ENCODE data around the gene LSM11.

LSM11 gene

DNA sequence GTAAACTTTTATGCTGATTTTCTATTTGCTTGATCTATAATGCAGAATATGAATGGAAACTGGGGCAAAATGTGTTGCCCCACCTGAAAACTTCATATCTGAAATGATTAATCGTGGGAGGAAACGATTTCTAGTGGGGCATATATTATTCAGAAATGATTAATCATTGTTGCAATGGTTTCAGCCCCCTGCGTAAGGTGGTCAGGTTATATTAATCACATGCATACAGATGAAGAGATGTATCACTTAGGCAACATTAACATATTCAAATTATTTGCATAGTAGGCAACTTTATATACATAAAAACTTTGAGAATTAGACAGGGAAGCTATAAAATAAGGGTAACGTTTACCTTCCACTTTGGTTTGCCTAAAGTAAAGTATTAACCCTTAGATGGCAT is 49.8 kb downstream of the LSM11 start:
- Histone ChIP-seq H3K4me2 (ENCODE audit: low read length) (no peak overlapping the region), H3K9ac (ENCODE audit: low read length) (no peak overlapping the region), H3K36me3 (replicated peaks; ENCODE audit: low read depth, low read length) (peaks cover 19% of the 10 kb centered on the region), H3K79me2 (ENCODE audit: low read length) (no peaks in the 10 kb centered on the region; the same call in 1 of the 2 replicates), H2AFZ (ENCODE audit: low read depth, low read length) (no peak overlapping the region), H4K20me1 (ENCODE audit: insufficient read depth, low read length) (no peaks in the 10 kb centered on the region), H3K27me3 (ENCODE audit: low read depth, low read length) (no peaks in the 10 kb centered on the region), H3K27ac (ENCODE audit: low read length) (no peak overlapping the region), H3K4me3 (ENCODE audit: low read length) (no peak overlapping the region), H3K9me3 (ENCODE audit: insufficient read depth, low read length) (no peaks in the 10 kb centered on the region), H3K4me1 (ENCODE audit: low read length) (peaks cover 6% of the 10 kb centered on the region)
- no peak for TF ChIP-seq CTCF (IDR thresholded peaks at IDR 0.05; ENCODE audit: low read depth, low read length)
- TF ChIP-seq EZH2phosphoT487 (IDR thresholded peaks at IDR 0.05; ENCODE audit: low read depth), result no peak

DNA sequence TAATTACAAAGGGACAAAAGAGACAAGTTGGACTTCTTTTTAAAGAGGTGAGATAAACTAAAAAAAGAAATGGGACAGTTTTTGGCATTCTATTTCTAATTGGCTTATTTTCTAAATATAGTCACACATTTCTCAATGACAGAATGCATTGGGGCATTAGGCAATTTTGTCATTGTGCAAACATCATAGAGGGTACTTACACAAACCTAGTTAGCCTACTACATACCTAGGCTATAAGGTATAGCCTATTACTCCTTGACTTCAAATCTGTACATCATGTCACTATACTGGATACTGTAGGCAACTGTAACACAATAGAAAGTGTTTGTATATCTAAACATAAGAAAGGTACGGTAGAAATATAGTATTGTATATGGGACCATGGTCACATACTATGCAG is 56.1 kb downstream of the LSM11 start:
- no peak overlapping the region for H2AFZ ChIP-seq (ENCODE audit: low read depth, low read length)
- no peaks in the 10 kb centered on the region for H3K79me2 ChIP-seq (ENCODE audit: low read length)
- no peaks in the 10 kb centered on the region for H3K27me3 ChIP-seq (ENCODE audit: low read depth, low read length)
- H3K27ac ChIP-seq (ENCODE audit: low read length), result no peak overlapping the region
- H3K4me2 ChIP-seq (ENCODE audit: low read length), result no peak overlapping the region
- no peak overlapping the region for H3K9ac ChIP-seq (ENCODE audit: low read length)
- peaks cover 26% of the 10 kb centered on the region for H3K36me3 ChIP-seq (replicated peaks; ENCODE audit: low read depth, low read length)
- H3K4me3 ChIP-seq (ENCODE audit: low read length), result no peak overlapping the region
- TF ChIP-seq EZH2phosphoT487 (IDR thresholded peaks at IDR 0.05; ENCODE audit: low read depth), result no peak
- no peak for TF ChIP-seq CTCF (IDR thresholded peaks at IDR 0.05; ENCODE audit: low read depth, low read length)
- H3K4me1 ChIP-seq (ENCODE audit: low read length), result no peaks in the 10 kb centered on the region
- H4K20me1 ChIP-seq (ENCODE audit: insufficient read depth, low read length), result no peaks in the 10 kb centered on the region
- H3K9me3 ChIP-seq (ENCODE audit: insufficient read depth, low read length), result no peaks in the 10 kb centered on the region

DNA sequence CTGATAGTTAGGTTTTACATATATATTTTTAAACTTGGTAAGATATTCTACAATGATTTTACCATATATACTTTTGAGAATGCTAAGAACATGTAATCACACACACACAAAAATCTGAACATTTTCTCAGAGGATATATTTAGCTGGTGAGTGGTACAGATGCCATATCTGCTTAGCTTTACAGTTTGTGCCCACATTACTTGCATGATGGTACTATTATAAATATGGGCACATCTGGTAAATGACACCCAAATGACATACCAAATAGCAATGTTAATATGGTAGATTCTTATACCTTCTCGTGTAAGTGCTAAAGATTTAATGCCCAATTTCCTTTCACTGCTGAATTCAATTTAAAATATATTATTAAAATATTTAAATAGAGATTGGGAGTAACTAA is 56.6 kb downstream of the LSM11 start:
- no peak overlapping the region for H3K9ac ChIP-seq (ENCODE audit: low read length)
- H3K27ac ChIP-seq (ENCODE audit: low read length), result no peak overlapping the region

DNA sequence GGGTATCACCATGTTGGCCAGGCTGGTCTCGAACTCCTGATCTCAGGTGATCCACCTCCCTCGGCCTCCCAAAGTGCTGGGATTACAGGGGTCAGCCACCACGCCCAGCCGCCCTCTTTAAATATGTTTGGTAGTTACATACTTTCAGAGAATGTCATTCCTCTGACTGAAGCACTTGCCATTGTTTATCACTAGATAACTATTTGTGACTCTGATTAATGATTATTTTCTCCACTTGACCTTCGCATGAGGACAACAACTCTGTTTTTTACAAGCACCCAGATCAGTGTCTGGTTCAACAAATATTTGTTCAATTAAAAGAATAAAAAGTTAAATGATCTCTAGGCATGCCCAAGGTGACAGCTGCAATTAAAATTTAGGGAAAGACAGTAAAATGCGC is 59.2 kb downstream of the LSM11 start:
- H3K27ac ChIP-seq (ENCODE audit: low read length), result no peak overlapping the region
- peaks cover 40% of the 10 kb centered on the region for H3K36me3 ChIP-seq (replicated peaks; ENCODE audit: low read depth, low read length)
- H2AFZ ChIP-seq (ENCODE audit: low read depth, low read length), result no peak overlapping the region
- H3K4me1 ChIP-seq (ENCODE audit: low read length), result no peaks in the 10 kb centered on the region
- no peak overlapping the region for H3K4me2 ChIP-seq (ENCODE audit: low read length)
- no peaks in the 10 kb centered on the region for H3K27me3 ChIP-seq (ENCODE audit: low read depth, low read length)
- no peaks in the 10 kb centered on the region for H3K9me3 ChIP-seq (ENCODE audit: insufficient read depth, low read length)
- H3K9ac ChIP-seq (ENCODE audit: low read length), result no peak overlapping the region
- no peaks in the 10 kb centered on the region for H3K79me2 ChIP-seq (ENCODE audit: low read length)
- TF ChIP-seq EZH2phosphoT487 (IDR thresholded peaks at IDR 0.05; ENCODE audit: low read depth) (no peak), CTCF (IDR thresholded peaks at IDR 0.05; ENCODE audit: low read depth, low read length) (no peak)
- H3K4me3 ChIP-seq (ENCODE audit: low read length), result no peak overlapping the region
- H4K20me1 ChIP-seq (ENCODE audit: insufficient read depth, low read length), result no peaks in the 10 kb centered on the region

More for the DNA sequence above, 56.6 kb downstream of the LSM11 start:
- H4K20me1 ChIP-seq (ENCODE audit: insufficient read depth, low read length), result no peaks in the 10 kb centered on the region
- no peaks in the 10 kb centered on the region for H3K27me3 ChIP-seq (ENCODE audit: low read depth, low read length)
- peaks cover 28% of the 10 kb centered on the region for H3K36me3 ChIP-seq (replicated peaks; ENCODE audit: low read depth, low read length)
- no peaks in the 10 kb centered on the region for H3K9me3 ChIP-seq (ENCODE audit: insufficient read depth, low read length)
- H3K4me2 ChIP-seq (ENCODE audit: low read length), result no peak overlapping the region
- no peaks in the 10 kb centered on the region for H3K4me1 ChIP-seq (ENCODE audit: low read length)
- no peak overlapping the region for H3K4me3 ChIP-seq (ENCODE audit: low read length)
- no peaks in the 10 kb centered on the region for H3K79me2 ChIP-seq (ENCODE audit: low read length)
- H2AFZ ChIP-seq (ENCODE audit: low read depth, low read length), result no peak overlapping the region
- no peak for TF ChIP-seq EZH2phosphoT487 (IDR thresholded peaks at IDR 0.05; ENCODE audit: low read depth)
- TF ChIP-seq CTCF (IDR thresholded peaks at IDR 0.05; ENCODE audit: low read depth, low read length), result no peak

Data from OCI-LY3 (cell line).